HG03280 (cell line): Measurements from ENCODE around the gene TULP1.

Experiments
- ATAC-seq: cut with Tn5 transposase; IDR thresholded peaks from one replicate; pipeline ENCODE4 v1.9.1; 2021; ENCODE audit warnings: mild to moderate bottlenecking, moderate library complexity; ENCODE audit not compliant: unreplicated experiment

The TULP1 gene

DNA sequence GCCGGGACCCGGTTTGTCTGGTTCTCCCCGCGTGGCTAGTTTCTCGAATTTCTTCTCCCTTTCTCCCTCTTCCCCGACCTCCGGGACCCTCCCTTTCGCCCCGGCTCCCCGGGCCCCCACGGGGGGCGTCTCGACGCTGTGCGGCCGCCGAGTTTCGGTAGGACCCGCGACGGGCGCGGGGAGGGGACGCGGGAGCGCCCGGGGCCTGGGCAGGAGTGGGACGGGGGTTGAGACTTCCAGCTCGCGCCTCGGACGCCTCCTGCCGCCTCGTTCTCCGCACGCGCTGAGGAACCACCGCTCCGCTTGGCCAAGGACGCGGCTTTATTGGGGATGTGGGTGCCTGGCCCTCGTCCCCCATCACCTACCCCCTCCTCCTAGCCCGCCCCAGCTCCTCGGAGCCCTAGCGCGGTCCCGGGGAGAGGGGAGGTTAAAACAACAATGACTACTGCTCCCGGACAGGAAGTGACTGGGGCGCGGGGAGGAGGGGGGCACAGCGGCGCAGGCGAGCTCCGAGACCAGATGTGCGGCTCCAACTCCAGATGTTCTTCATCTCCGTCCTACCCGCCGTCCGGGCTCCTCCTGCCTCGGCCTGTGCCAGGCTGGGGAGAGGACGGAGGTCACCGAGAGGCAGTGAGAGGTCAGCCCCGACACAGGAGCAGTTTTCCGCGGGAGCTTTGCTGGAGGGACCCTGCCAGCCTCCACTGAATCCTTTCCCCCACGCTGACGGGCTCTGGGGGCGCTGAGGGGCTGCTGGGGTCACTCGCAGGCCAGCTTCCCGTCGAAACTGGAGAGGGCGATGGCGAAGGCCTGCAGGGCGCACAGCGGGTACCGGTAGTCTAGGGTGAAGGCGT lies 14.9 kb downstream of the TULP1 start:
- ATAC-seq, result no peak

DNA sequence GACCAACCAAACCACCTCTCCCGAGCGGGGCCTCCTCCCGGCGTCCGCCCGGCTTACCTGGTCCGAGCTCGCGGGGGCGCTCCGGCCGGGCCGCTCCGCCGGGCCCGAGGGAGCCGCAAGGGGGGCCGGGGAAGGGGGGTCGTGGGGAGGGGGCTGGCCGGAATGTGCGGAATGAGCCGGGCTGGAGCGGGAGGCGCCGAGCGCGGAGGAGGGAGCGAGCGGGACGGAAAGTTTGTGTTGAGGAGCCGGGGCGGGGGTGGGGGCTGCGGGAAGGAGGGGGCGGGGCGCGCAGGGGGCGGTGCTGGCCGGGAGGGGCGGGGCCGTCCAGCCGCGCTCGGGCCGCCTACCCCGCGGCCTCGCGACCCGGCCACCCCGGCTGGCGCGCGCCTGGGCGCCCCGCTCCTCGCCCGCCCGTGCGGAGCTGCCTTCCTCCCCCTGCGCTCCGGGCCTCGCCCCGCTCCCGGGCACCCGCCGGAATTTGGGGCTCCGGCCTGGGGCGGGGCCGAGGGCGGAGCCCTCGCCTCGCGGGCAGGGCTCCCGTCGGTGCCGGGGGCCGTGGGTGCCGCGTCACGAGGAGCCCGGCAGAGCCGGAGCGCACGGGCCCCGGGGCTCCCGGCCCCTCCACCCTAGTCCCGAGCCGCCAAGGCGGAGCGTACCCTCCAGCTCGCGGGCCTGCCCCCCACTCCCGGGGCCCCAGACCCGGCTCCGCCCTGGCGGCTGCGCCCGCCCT lies 15.7 kb downstream of the TULP1 start, which contains the start of gene TEAD3:
TEAD3 (minus strand) TSS at position 239 of the 730 bp plus-strand sequence.
- ATAC-seq, result peak; percentile 42

- no peak for ATAC-seq
These were observed 16.5 kb downstream of the TULP1 start for GRCh38 chr6:35496036-35496840.

GRCh38 chr6:35495258-35496035 lies 17.2 kb downstream of the TULP1 start:
- ATAC-seq, result no peak

- ATAC-seq, result no peak
These were observed 18.5 kb downstream of the TULP1 start for GRCh38 chr6:35494161-35494563.

DNA sequence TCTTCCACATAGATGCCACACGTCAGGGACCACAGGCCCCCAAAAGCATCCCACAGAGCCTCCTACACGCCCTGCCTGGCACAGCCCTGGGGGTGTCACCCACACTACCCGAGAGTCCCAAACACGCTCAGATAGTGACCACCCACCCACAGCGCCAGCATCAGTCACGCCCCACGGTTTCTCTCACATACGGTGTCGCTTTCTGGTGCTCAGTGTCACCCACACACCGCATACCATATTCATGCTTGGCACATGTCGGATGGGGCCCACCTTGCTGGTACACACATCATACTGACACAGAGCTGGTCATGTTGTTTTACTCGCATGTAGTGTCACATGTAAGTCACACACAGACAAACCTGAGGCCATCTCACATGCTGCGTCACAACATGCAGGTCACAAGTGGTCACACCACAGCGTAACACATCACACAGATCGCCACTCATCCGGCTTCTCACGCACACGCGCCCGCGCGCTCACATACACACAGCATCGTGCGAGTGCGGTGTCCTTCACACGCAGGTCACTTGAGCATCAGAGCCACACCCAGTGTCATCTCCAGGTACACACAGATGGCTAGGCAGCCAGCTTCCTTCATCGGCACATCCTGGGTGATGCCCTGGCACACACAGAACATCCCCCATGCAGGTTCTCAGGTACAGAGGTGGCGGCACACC lies 19.3 kb downstream of the TULP1 start:
- no peak for ATAC-seq

GRCh38 chr6:35492974-35493284 lies 19.8 kb downstream of the TULP1 start:
- ATAC-seq, result no peak

DNA sequence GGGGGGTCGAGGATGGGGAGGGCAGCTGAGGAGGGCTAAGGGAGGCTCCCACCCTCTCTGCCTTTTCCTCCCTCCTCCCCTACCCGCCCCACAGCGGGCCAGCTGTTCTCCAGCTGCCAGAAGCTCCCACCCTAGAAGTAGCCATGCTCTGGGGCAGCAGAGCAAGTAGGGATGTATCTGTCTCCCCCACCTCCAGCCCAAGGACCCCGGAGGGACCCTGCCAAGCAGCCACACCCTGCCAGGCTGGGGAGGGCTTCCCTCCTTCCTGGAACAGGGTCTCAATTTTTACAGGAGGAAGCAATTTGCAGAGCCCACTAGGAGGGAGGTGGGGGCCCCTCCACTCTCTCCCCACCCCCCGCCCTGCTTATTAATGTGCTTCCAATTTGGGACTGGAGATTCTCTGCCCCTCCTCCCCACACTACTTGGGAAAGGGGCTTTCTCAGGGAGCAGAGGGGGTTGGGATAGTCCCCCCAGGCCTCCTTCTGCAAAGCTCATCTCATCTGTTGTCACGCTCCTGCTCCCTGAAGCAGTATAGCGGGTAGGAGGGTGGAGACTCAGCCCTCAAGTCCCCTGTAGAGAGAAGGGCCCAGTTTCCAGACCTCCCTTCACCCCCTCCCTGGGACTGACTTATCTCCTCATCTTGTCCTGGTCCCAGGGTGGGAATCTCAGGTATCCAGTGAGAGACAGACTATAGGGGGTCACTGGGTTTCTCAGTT lies 20.3 kb downstream of the TULP1 start:
- no peak for ATAC-seq

DNA sequence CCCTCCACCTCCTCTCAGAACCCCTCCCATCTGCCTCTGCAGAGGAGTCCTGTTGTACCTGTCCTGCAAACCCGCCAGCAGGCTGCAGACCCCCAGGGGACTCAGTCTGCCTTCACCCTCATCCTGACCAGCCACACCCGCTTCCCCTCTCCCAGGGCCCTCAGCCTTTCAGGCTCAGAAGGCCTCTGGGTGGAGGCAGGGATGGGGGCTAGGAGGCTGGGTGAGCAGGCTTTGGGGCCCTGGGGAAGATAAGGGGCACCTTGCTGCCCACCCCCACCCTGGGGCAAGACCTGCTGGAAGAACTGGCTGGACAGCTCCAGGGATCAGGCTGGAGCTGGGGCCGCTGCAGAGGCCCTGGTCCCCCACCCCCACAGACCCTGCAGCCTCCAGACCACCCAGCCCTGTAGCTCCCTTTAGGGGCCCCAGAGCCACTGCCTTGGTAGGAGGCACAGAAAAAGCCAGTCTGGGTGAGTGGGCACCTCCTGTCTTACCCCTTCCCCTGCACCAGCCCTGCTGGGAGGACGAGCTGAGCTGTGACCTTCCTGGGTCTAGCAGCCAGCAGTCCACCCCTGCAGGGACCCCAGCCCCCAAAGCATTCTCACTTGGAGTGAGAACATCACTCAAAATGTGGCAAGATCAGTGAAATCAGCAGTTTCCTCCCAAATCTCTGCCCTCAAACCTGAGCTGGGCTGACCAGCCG lies 21.0 kb downstream of the TULP1 start:
- ATAC-seq, result no peak

GRCh38 chr6:35490821-35491557 lies 21.7 kb downstream of the TULP1 start:
- ATAC-seq, result no peak

DNA sequence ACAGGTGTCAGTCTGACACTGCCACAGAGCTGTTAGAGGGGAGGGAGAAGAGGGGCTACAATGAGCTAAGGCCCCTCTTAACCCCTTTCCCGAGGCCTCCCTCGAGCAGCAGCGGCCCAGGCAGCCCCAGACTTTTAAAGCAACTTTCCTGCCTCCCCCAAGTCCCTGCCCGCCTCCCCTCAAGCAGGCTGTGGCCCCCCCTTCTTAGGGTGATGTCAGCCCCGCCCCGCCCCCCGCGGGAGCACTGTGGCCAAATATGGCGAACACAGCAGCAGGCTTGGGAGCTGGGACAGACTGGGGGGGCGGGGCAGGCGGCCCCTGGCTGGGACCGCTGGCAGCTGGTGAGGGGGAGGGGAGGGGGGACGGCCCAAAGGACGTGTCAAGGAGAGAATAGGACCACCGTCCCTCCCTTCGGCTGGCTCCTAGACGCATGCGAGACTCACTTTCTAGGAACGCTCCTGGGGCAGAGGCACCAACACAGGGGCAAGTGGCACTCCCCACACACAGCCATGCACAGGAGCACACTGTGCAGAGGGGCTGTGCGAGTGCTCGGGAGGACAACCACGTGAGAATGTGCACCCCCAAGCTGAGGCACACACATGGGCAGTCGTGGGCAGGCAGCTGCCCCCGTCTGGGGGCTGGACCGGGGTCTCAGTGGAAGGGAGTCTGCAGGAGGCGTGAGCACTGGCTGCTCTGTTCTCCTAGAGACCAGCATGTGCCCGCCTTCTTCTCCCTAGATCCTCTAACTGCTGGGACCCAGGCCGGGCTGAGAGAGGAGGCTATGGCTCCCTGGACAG lies 22.5 kb downstream of the TULP1 start:
- no peak for ATAC-seq

GRCh38 chr6:35489066-35489465 lies 23.6 kb downstream of the TULP1 start:
- no peak for ATAC-seq

- no peak for ATAC-seq
These were observed 24.2 kb downstream of the TULP1 start for GRCh38 chr6:35488517-35488862.

DNA sequence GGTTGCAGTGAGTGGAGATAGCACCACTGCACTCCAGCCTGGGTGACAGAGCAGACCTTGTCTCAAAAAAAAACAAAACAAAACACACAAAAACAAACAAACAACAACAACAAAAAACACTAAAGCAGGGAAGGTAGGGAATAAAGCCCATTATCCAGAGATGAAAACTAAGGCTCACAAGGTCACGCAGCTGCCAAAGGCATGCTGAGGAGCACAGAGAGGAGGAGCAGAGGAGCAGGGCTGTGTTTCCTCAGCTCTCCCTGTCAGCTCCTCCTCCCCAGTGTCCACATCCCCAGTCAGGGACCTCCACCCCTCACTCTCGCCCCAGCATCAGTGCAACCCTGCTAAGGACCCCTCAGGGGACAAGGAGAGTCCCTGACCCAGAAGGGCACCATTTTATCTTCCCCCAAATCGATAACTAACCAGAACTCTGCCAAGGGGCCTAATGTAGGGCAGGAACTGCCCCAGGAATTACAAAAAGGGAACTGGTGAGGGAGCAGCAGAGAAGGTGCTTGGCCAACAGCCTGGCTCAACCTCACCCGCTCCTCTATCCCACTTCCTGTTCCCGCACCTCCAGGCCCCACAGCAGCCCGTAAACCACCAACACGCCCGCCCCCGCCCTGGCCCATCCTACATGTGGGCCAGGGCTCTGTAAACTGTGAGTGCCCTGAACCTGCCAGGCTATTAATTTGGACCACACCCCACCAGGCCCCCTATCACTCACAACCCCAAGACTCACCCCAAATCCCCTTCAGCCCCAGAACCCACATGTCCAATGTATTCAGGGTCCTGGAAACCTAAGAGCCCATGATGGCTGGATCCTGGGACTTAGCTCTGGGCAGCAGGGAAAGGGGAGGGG lies 24.8 kb downstream of the TULP1 start:
- no peak for ATAC-seq

DNA sequence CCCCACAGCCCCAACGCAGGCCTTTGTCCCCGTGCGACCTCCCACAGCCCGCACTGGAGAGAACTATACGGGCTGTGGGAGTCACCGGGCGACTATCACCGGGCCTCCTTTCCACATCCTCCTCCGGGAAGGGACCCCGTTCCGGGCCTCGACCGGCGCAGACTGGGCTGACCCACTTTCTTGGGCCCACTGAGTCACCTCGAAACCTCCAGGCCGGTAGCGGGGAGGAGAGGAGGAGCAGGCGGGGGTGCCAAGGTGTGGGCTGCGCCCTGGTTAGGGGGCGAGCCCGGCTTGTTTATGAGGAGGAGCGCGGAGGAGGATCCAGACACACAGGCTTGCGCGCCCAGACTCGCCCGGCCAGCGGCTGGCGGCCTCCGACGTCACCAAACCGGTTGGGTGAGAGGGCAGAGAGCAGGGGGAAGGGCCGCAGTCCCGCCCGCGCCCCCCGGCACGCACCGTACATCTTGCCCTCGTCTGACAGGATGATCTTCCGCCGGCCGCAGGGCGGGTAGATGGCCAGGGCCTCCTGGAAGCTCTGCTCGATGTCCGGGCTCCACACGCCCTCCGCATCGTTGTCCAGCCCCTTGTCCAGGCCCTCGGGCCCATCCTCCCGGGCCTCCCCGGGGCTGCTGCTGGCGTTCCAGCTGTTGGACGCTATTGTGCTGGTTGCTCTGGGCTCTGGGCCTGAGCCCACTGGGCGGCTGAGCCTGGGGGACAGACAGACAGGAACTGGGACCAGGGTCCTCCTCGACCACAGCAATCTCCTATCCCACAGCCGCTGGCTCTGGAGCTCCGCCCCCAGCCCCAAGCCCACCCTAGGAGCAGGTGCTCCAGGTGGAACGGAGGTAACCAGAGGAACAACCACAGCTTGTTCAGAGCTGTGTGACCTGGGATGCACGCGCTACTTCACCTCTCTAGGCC lies 26.4 kb downstream of the TULP1 start:
- ATAC-seq, result no peak
